ENCODE data around the gene DKKL1. TPM values are rescaled to one million over a fixed set of nuclear protein-coding genes. Genes with fewer than 3 reads are reported as not detected.
A peak's percentile ranks its signal among the peaks of the same experiment; 100 is the strongest.

The DKKL1 gene
- total RNA-seq, 8 experiments from 2014 or later = 0.38 to 5.2 (median 1.4) TPM; not detected in 2

DNA sequence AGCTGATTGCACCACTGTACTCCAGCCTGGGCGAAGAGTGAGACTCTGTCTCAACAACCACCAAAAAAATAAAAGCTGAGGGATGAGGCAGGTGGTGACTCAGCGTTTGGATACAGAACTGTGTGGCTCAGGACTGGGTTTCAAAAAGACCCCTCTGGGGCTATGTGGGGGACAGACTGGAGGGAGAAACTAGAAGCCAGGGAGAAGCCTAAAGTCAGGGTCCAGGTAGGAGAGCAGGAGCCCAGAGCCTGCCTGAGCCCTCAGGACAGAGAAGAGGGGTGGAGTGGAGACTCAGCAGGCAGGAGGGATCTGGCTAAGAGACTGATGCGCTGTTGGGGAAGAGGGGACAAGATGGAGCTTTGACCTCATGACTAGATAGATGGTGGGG is 30.3 kb upstream of the DKKL1 start:
- H3K27ac ChIP-seq = no peak overlapping the region
- peaks cover under 1 to 2% of the 10 kb centered on the region in 2 donors for H3K4me1 ChIP-seq (replicated peaks in 1 of 2)
- H3K4me3 ChIP-seq = no peak overlapping the region
- WGBS, 10 experiments = 67 to 100% (median 100%) methylated on average over 1 to 3 of the region's 3 CpGs; no CpG with 5 or more reads in 5 of the 10 experiments
- in situ Hi-C loops (cut with MboI; ENCODE audit: low pct_unique_long_range_greater_than_20kb in 2 of 9, low sequenced_read_pairs in 9 of 9, unreplicated experiment in 9 of 9) = no loop called here
- ATAC-seq (replicated peaks in 6 of 8) = peak in 3 of 8 experiments; percentile 26 to 33 (median 27)

DNA sequence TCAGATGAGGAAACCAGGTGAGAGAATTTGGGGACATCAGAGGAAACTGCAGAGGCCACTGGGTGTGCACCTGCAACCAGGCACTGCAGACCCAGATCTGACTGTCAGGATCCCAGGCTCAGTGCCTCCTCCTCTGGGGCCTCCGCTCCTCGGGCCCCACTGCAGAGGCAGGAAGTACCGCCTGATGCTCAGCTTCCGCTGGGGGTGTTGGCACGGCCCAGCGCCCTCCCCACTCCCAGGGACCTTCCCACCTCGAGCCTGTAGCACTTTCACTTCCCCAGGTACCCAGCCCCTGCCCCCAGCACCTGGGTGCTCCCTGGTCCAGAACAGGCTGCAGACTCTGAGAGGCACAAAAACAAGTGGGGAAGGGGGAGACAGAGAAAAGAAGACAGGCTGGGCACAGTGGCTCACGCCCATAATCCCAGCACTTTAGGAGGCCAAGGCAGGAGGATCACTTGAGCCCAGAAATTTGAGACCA is 29.8 kb upstream of the DKKL1 start:
- in situ Hi-C loops (cut with MboI; ENCODE audit: low pct_unique_long_range_greater_than_20kb in 2 of 9, low sequenced_read_pairs in 9 of 9, unreplicated experiment in 9 of 9) = no loop called here
- 36 to 70% (median 60%) methylated on average over 1 to 3 of the region's 8 CpGs; no CpG with 5 or more reads in 7 of the 10 experiments for WGBS, 10 experiments
- Histone ChIP-seq H3K27ac (no peak overlapping the region), H3K4me3 (no peak overlapping the region), H3K4me1 (replicated peaks in 1 of 2) (peaks cover 5% of the 10 kb centered on the region in 2 donors)
- ATAC-seq (replicated peaks in 6 of 8) = peak in 1 of 8 experiments; percentile 5

DNA sequence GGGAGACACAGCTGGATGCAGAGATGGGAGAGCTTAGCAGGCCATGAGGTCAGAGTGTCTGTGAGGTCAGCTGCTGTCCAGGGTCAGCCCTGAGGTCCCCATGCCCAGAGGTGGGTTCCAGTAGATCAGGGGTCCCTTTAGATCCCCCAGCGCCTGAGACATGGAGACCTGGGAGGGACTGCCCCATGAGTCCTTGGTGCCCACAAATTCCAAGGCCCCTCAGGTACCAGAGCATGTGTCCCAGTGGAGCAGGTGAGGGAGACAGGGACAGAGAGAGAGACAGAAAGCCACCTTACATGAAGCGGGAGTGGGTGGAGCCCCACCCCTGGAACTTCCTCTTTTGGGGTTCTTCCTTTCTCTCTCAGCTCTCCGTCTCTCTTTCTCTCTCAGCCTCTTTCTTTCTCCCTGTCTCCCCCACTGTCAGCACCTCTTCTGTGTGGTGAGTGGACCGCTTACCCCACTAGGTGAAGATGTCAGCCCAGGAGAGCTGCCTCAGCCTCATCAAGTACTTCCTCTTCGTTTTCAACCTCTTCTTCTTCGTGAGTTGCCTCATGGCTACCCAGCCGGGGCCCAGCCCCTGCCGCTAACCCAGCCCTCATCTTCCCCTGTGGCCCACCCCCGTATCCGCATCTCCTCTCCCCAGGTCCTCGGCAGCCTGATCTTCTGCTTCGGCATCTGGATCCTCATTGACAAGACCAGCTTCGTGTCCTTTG is 28.4 kb upstream of the DKKL1 start, which contains the start of gene CD37:
CD37 (plus strand) TSS at position 336 of the 713 bp plus-strand sequence; CDS start at position 471, 135 bp downstream.
- Histone ChIP-seq H3K4me1 (replicated peaks in 1 of 2) (peaks cover 10 to 13% of the 10 kb centered on the region in 2 donors), H3K27ac (no peak within 1 kb of the TSS), H3K4me3 (no peak within 1 kb of the TSS)
- in situ Hi-C loops (cut with MboI; ENCODE audit: low pct_unique_long_range_greater_than_20kb in 2 of 9, low sequenced_read_pairs in 9 of 9, unreplicated experiment in 9 of 9) = no loop called here
- WGBS, 10 experiments = 40 to 100% (median 76%) methylated on average over 1 to 6 of the region's 13 CpGs; no CpG with 5 or more reads in 4 of the 10 experiments
- ATAC-seq (replicated peaks in 6 of 8) = no peak

DNA sequence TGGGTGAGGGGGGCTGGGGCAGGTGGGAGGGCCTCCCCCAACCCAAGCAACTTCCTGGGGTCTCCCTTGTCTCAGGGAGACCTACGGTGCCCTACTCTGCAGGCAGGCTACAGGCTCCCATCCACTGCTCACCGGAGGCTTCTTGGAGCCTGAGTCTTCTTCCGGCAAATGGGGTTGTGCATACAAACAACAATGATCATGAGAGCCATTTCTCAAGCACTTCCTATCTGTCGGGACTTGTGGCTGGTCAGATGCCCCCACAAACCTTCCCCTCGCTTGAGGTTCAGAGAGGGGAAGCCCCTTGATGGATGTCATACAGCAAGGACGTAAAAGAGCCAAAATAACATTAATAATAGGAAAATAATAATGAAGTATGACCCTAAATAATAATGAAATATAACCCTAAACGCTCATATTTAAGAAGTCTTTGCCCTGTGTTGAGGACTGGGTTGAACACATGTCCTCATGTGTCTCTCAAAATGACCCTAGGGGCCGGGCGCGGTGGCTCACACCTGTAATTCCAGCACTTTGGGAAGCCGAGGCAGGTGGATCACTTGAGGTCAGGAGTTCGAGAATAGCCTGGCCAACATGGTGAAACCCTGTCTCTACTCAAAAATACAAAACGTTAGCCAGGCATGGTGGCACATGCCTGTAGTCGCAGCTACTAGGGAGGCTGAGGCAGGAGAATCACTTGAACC is 27.7 kb upstream of the DKKL1 start:
- no peak overlapping the region for H3K4me3 ChIP-seq
- no peak for ATAC-seq (replicated peaks in 6 of 8)
- in situ Hi-C loops (cut with MboI; ENCODE audit: low pct_unique_long_range_greater_than_20kb in 2 of 9, low sequenced_read_pairs in 9 of 9, unreplicated experiment in 9 of 9) = no loop called here
- 36 to 100% (median 93%) methylated on average over 1 to 10 of the region's 14 CpGs for WGBS, 10 experiments
- H3K27ac ChIP-seq = no peak overlapping the region
- H3K4me1 ChIP-seq (replicated peaks in 1 of 2) = peaks cover 15 to 20% of the 10 kb centered on the region in 2 donors

DNA sequence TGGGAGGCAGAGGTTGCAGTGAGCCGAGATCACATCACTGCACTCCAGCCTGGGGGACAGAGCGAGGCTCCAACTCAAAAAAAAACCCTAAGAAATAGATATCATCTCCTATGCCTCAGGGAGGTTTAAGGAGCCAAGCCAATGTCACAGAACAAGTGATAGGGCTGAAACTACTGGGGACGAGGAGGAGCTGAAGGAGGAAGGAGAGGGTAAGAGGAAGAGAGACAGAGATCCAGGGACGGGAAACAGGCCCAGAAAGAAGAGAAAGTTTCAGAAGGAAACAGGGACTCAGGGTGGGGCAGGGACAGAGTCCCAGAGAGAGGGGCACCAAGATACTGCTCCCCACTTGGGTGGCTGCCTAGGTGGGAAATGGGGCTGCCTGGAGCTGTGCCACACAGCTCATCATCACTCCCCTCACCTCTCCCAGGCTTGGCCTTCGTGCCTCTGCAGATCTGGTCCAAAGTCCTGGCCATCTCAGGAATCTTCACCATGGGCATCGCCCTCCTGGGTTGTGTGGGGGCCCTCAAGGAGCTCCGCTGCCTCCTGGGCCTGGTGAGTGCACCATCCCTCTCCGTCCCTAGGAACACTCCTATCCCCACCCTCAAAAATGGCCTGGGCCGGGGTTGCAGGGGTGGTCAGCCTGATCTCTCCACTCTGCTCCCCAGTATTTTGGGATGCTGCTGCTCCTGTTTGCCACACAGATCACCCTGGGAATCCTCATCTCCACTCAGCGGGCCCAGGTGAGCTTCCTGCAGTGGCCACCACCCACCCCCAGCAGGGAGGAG is 27.0 kb upstream of the DKKL1 start:
- no peak overlapping the region for H3K4me3 ChIP-seq
- H3K27ac ChIP-seq = no peak overlapping the region
- H3K4me1 ChIP-seq (replicated peaks in 1 of 2) = peaks cover 15 to 21% of the 10 kb centered on the region in 2 donors
- 59 to 100% (median 93%) methylated on average over 1 to 5 of the region's 10 CpGs; no CpG with 5 or more reads in 1 of the 10 experiments for WGBS, 10 experiments
- in situ Hi-C loops (cut with MboI; ENCODE audit: low pct_unique_long_range_greater_than_20kb in 2 of 9, low sequenced_read_pairs in 9 of 9, unreplicated experiment in 9 of 9) = no loop called here
- ATAC-seq (replicated peaks in 6 of 8) = no peak

DNA sequence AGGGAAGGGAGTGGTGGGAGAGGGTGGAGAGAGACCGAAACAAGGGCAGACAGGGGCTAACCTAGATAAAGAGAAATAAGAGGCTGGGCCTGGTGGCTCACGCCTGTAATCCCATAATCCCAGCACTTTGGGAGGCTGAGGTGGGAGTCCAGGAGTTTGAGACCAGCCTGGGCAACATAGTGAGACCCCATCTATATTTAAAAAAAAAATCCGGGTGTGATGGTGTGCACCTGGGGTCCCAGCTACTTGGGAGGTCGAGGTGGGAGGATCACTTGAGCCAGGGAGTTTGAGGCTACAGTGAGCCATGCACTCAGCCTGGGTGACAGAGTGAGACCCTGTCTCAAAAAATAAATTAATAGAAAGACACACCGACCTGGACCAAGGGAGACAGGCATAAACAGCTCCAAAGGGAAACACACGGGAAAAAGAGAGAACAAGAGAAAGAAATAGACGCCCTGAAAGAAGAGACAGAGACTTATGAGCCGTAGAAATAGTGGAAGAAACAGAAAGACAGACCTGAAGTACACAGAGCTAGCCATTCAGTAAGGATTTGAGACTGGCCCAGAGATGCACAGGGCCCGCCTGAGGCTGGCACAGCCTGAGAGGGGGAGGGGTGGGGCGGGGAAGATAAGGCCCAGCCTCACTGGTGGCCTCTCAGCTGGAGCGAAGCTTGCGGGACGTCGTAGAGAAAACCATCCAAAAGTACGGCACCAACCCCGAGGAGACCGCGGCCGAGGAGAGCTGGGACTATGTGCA is 26.2 kb upstream of the DKKL1 start:
- H3K4me3 ChIP-seq = no peak overlapping the region
- ATAC-seq (replicated peaks in 6 of 8) = no peak
- peaks cover 15 to 21% of the 10 kb centered on the region in 2 donors for H3K4me1 ChIP-seq (replicated peaks in 1 of 2)
- whole genome bisulfite sequencing, 10 experiments = 49 to 100% (median 77%) methylated on average over 1 to 8 of the region's 19 CpGs; no CpG with 5 or more reads in 2 of the 10 experiments
- in situ Hi-C loops (cut with MboI; ENCODE audit: low pct_unique_long_range_greater_than_20kb in 2 of 9, low sequenced_read_pairs in 9 of 9, unreplicated experiment in 9 of 9) = no loop called here
- H3K27ac ChIP-seq = no peak overlapping the region

DNA sequence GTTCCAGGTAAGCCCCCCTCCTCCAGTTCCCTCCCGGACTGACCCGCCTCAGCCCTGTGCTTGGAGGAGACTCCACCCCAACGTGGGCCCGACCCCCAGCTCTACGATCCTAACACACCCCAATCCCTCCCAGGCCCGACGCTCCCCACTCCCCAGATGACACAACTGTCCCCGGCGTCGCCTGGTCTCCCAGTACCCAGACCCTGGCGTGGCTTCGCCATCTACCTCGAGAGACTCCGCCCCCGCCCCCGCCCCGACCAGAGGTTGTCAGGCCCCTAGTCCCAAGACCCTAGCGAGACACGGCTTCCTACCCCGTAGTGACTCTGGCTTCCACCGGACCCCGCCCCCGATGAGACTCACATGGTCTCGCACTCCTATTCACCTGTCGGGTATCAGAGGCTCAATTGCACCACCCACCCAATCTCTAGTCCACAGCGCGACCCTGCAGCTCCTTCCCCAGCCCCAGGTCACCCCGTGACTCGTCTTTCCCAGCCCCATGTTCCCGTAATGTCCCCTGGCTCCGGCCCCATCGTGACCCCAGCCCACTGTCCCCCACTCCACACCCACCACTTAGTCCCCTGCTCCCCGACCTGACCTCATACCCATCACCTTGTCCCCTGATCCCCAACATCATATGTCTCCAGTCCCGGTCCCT is 25.5 kb upstream of the DKKL1 start:
- in situ Hi-C loops (cut with MboI; ENCODE audit: low pct_unique_long_range_greater_than_20kb in 2 of 9, low sequenced_read_pairs in 9 of 9, unreplicated experiment in 9 of 9) = no loop called here
- no CpG with 5 or more reads among the region's 34 CpGs for WGBS, 10 experiments
- Histone ChIP-seq H3K4me3 (peak overlapping the region in 2 of 5 donors; percentile 37 to 44), H3K4me1 (replicated peaks in 1 of 2) (peaks cover 15 to 21% of the 10 kb centered on the region in 2 donors), H3K27ac (no peak overlapping the region)
- no peak for ATAC-seq (replicated peaks in 6 of 8)

DNA sequence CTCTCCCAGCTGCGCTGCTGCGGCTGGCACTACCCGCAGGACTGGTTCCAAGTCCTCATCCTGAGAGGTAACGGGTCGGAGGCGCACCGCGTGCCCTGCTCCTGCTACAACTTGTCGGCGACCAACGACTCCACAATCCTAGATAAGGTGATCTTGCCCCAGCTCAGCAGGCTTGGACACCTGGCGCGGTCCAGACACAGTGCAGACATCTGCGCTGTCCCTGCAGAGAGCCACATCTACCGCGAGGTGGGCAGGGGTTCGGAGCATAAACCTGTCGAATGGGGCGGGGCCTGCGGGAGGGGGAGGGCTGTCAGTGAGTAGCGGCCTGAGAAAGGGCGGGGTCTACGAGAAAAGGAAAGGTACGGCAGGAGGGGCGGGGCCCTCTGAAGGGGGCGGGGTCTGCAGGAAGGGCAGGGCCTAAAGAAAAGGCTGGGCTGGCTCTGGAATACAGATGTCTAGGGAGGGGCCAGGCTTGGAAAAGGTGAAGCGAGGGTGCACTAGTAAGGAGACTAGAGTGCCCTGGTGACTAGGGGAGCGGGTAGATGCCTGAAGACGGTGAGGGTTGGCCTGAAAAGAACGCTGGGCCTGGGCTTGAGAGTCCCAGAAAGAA is 24.9 kb upstream of the DKKL1 start:
- WGBS, 10 experiments = 30% methylated on average over 2 of the region's 30 CpGs; no CpG with 5 or more reads in 8 of the 10 experiments
- H3K4me1 ChIP-seq (replicated peaks in 1 of 2) = peaks cover 15 to 21% of the 10 kb centered on the region in 2 donors
- peak overlapping the region; percentile 47 to 66 for H3K27ac ChIP-seq
- H3K4me3 ChIP-seq = peak overlapping the region in 4 of 5 donors; percentile 22 to 44 (median 32)
- ATAC-seq (replicated peaks in 6 of 8) = peak; percentile 20 to 53 (median 48)
- in situ Hi-C loops (cut with MboI; ENCODE audit: low pct_unique_long_range_greater_than_20kb in 2 of 9, low sequenced_read_pairs in 9 of 9, unreplicated experiment in 9 of 9) = no loop called here

DNA sequence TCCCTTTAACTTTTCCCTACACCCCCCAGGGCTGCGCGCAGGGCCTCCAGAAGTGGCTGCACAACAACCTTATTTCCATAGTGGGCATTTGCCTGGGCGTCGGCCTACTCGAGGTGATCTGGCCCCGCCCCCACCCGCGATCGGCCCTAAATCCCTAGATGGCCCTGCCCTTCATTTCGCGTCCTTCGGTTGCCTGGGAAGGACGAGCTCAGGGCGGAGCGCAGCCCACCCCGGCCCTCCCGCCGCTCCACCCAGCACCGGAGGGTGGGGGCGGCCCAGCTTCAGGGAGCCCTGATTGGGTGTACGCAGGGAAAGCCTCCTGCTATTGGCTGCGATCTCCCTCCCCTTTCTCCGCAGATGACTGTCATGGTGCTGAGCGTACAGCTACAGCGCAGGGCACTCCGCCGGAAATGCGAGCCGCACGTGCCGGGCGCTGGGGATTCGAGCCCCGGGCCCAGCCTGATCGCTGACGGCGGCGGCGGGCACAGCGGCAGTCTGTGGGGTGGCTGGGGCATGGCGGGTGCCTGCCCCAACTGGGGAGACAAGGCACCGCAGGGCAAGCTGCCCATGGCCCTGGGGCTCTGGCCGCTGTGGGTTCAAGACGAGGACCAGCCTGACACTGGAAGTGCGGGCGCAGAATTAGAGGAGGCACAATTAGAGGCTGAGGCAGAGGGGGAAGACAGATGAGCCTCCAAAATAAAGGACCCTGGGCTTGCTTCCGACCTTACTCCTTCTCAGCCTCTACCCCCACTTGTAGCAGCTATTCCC is 24.2 kb upstream of the DKKL1 start:
- in situ Hi-C loops (cut with MboI; ENCODE audit: low pct_unique_long_range_greater_than_20kb in 2 of 9, low sequenced_read_pairs in 9 of 9, unreplicated experiment in 9 of 9) = no loop called here
- peak overlapping the region; percentile 79 to 91 for H3K27ac ChIP-seq
- ATAC-seq (replicated peaks in 6 of 8) = peak; percentile 88 to 95 (median 92)
- peak overlapping the region; percentile 22 to 44 (median 26) for H3K4me3 ChIP-seq
- peaks cover 19 to 21% of the 10 kb centered on the region in 2 donors for H3K4me1 ChIP-seq (replicated peaks in 1 of 2)
- WGBS, 10 experiments = 0 to 40% (median 10%) methylated on average over 2 to 5 of the region's 47 CpGs; no CpG with 5 or more reads in 5 of the 10 experiments

DNA sequence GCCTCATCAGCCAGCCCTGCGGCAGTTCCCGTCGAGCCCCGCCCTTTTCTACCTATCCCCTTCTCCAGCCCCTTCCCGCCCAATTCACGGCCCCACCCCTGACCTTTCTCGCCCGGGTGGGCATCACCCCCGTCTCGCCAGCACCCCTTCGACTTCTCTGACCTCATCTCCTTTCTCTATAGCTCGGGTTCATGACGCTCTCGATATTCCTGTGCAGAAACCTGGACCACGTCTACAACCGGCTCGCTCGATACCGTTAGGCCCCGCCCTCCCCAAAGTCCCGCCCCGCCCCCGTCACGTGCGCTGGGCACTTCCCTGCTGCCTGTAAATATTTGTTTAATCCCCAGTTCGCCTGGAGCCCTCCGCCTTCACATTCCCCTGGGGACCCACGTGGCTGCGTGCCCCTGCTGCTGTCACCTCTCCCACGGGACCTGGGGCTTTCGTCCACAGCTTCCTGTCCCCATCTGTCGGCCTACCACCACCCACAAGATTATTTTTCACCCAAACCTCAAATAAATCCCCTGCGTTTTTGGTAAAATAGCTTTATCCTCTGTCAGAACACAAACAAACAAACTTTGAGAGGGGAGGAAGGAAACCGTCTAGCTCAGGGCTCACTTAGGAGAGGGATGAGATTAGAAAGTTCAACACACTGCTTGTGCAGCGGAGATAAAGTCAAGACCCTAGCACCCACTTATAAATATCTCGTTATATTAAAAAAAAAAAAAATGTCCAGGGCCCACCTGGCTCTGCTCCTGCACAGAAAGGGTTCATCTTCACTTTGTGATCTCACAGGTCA is 23.4 kb upstream of the DKKL1 start:
- peak in 6 of 8 experiments; percentile 1 to 51 (median 43) for ATAC-seq (replicated peaks in 6 of 8)
- Histone ChIP-seq H3K4me3 (peak overlapping the region; percentile 15 to 44 (median 23)), H3K27ac (peak overlapping the region; percentile 79 to 91), H3K4me1 (replicated peaks in 1 of 2) (peaks cover 21 to 24% of the 10 kb centered on the region in 2 donors)
- 0 to 71% (median 60%) methylated on average over 1 to 5 of the region's 36 CpGs; no CpG with 5 or more reads in 4 of the 10 experiments for WGBS, 10 experiments
- in situ Hi-C loops (cut with MboI; ENCODE audit: low pct_unique_long_range_greater_than_20kb in 2 of 9, low sequenced_read_pairs in 9 of 9, unreplicated experiment in 9 of 9) = no loop called here
